ENCODE measurements around the gene SCN2A.

SCN2A gene

DNA sequence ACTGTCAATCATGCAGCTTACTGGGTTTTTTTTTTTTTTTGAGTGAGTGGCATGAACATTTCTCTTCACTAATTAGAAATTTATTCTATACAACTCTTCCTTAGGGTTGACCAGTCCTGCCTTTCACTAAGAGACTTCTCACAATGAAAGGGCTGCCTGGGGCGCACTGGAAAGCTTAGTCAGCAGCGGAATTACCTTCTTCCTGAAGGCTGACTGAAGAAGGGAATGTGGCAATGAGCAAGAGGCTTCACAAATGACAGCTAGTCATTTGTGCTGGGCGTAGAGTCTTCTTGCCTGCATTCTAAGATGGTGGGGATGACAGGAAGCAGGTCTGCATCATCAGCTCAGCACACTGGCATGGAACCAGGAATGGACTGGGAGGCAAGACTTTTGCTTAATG, 19.7 kb upstream of the SCN2A start:
- H3K27me3 Mint-ChIP-seq (ENCODE audit: low read depth, poor library complexity), result peaks cover 4% of the 10 kb centered on the region
- H3K4me1 Mint-ChIP-seq, result no peaks in the 10 kb centered on the region
- no peaks in the 10 kb centered on the region for H3K36me3 Mint-ChIP-seq (ENCODE audit: low read depth)
- no peak overlapping the region for H3K27ac Mint-ChIP-seq
- no peak for TF ChIP-seq CTCF (IDR thresholded peaks at IDR 0.05)
- DNase-seq, result no peak
- H3K9me3 Mint-ChIP-seq, result no peaks in the 10 kb centered on the region
- no peak overlapping the region for H3K4me3 Mint-ChIP-seq

GRCh38 chr2:165224941-165225340, 14.3 kb upstream of the SCN2A start:
- H3K4me3 Mint-ChIP-seq, result no peak overlapping the region
- H3K27ac Mint-ChIP-seq, result no peak overlapping the region
- H3K36me3 Mint-ChIP-seq (ENCODE audit: low read depth), result no peaks in the 10 kb centered on the region
- H3K27me3 Mint-ChIP-seq (ENCODE audit: low read depth, poor library complexity), result peaks cover 4% of the 10 kb centered on the region
- DNase-seq, result no peak
- no peaks in the 10 kb centered on the region for H3K9me3 Mint-ChIP-seq
- no peak for TF ChIP-seq CTCF (IDR thresholded peaks at IDR 0.05)
- no peaks in the 10 kb centered on the region for H3K4me1 Mint-ChIP-seq

DNA sequence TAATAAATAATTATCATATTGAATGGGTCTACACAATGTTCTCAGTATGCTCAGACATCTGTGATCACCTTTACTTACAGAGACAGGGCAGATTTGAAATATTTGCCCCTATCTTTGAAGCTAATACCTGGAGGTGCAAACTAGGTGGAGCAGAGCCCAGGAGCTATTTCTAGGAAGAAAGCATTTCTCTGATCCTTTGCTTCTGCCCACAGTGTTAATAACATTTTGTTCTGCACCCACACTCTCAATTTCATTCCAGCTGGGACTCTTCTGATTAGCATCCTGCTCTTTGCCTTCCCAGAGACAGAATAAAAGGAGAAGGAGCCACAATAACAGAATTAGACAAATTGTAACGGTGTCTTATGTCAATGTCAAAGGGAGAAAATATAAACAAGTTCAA, 11.6 kb upstream of the SCN2A start:
- Mint-ChIP-seq H3K27ac (no peak overlapping the region), H3K4me3 (no peak overlapping the region), H3K9me3 (no peaks in the 10 kb centered on the region), H3K27me3 (ENCODE audit: low read depth, poor library complexity) (peaks cover 16% of the 10 kb centered on the region), H3K36me3 (ENCODE audit: low read depth) (no peaks in the 10 kb centered on the region), H3K4me1 (no peaks in the 10 kb centered on the region)
- TF ChIP-seq CTCF (IDR thresholded peaks at IDR 0.05), result no peak
- no peak for DNase-seq

GRCh38 chr2:165237056-165237455, 2.2 kb upstream of the SCN2A start:
- Mint-ChIP-seq H3K9me3 (no peaks in the 10 kb centered on the region), H3K36me3 (ENCODE audit: low read depth) (no peaks in the 10 kb centered on the region), H3K27ac (no peak overlapping the region), H3K4me3 (no peak overlapping the region), H3K4me1 (no peaks in the 10 kb centered on the region), H3K27me3 (ENCODE audit: low read depth, poor library complexity) (peaks cover 24% of the 10 kb centered on the region)
- no peak for DNase-seq
- TF ChIP-seq CTCF (IDR thresholded peaks at IDR 0.05), result no peak

GRCh38 chr2:165238295-165238694, 919 bp upstream of the SCN2A start:
- peak; percentile 48 for DNase-seq
- H3K27me3 Mint-ChIP-seq (ENCODE audit: low read depth, poor library complexity), result peaks cover 32% of the 10 kb centered on the region
- no peak overlapping the region for H3K4me3 Mint-ChIP-seq
- H3K9me3 Mint-ChIP-seq, result no peaks in the 10 kb centered on the region
- no peak for TF ChIP-seq CTCF (IDR thresholded peaks at IDR 0.05)
- no peak overlapping the region for H3K27ac Mint-ChIP-seq
- H3K4me1 Mint-ChIP-seq, result no peaks in the 10 kb centered on the region
- no peaks in the 10 kb centered on the region for H3K36me3 Mint-ChIP-seq (ENCODE audit: low read depth)

- DNase-seq, result no peak
- no peak overlapping the region for H3K4me3 Mint-ChIP-seq
- H3K4me1 Mint-ChIP-seq, result peaks cover under 1% of the 10 kb centered on the region
- peaks cover 29% of the 10 kb centered on the region for H3K27me3 Mint-ChIP-seq (ENCODE audit: low read depth, poor library complexity)
- no peak overlapping the region for H3K27ac Mint-ChIP-seq
- no peaks in the 10 kb centered on the region for H3K36me3 Mint-ChIP-seq (ENCODE audit: low read depth)
- TF ChIP-seq CTCF (IDR thresholded peaks at IDR 0.05), result no peak
- H3K9me3 Mint-ChIP-seq, result no peaks in the 10 kb centered on the region
Measured at GRCh38 chr2:165239856-165240515, 772 bp downstream of the SCN2A start.

Data from nephron progenitor cell (in vitro differentiated cells).